RWPE2 (cell line): ENCODE data around the gene RNF150.

Experiments used
- ATAC-seq: fragments of 200-7000 bp; cut with Tn5 transposase; 3 replicates; pipeline ENCODE4 v1.9.1; 2021; ENCODE audit warnings: low read depth
- DNase-seq: peaks from one replicate; pipeline ENCODE4 v3.0.0-alpha.2; 2020; ENCODE audit warnings: low spot score
- H3K27ac ChIP-seq: fragments of 450-650 bp; 2 replicates; pipeline ENCODE4 v1.5.1; 2017; ENCODE audit warnings: mild to moderate bottlenecking; ENCODE audit not compliant: poor library complexity, severe bottlenecking
- H3K27me3 ChIP-seq: fragments of 250-450 bp; sonication (Bioruptor Pico); 2 replicates; pipeline ENCODE4 v1.5.1; 2021; ENCODE audit warnings: mild to moderate bottlenecking, moderate library complexity; ENCODE audit not compliant: insufficient read depth, poor library complexity, severe bottlenecking
- H3K36me3 ChIP-seq: fragments of 250-450 bp; sonication (Bioruptor Pico); 2 replicates; pipeline ENCODE4 v1.5.1; 2020; ENCODE audit warnings: low read depth, mild to moderate bottlenecking, moderate library complexity
- H3K4me1 ChIP-seq: fragments of 250-450 bp; sonication (Bioruptor Pico); 2 replicates; pipeline ENCODE4 v1.5.1; 2021; ENCODE audit warnings: mild to moderate bottlenecking, moderate library complexity; ENCODE audit not compliant: insufficient read depth, poor library complexity, severe bottlenecking
- H3K4me3 ChIP-seq: fragments of 250-450 bp; sonication (Bioruptor Pico); 2 replicates; pipeline ENCODE4 v1.5.1; 2021; ENCODE audit warnings: mild to moderate bottlenecking, moderate library complexity; ENCODE audit not compliant: severe bottlenecking
- H3K9me3 ChIP-seq: fragments of 250-450 bp; sonication (Bioruptor Pico); 2 replicates; pipeline ENCODE4 v1.5.1; 2021; ENCODE audit warnings: mild to moderate bottlenecking, moderate library complexity; ENCODE audit not compliant: severe bottlenecking
- TF ChIP-seq, protein P1 (sequence below): fragments of 450-650 bp; IDR thresholded peaks from one replicate; pipeline ENCODE4 v1.5.1; 2017; ENCODE audit warnings: mild to moderate bottlenecking, moderate library complexity; ENCODE audit not compliant: poor library complexity, severe bottlenecking

The RNF150 gene

DNA sequence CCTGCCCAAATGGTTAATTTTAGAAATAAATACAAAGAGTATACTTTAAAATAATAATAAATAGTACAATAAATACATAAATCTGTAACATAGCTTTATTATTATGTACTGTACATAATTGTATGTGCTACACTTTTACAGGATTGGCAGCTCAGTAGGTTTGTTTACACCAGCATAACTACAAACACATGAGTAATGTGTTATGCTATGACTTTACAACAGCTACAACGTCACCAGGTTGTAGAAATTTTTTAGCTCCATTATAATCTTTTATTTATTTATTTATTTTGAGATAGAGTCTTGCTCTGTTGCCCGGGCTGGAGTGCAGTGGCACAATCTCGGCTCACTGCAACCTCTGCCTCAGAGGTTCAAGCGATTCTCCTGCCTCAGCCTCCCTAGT is 31.8 kb downstream of the RNF150 start:
- no peaks in the 10 kb centered on the region for H3K9me3 ChIP-seq
- H3K4me3 ChIP-seq = no peak overlapping the region
- no peak overlapping the region for H3K27ac ChIP-seq
- DNase-seq (no peak), ATAC-seq (no peak)
- H3K27me3 ChIP-seq = no peaks in the 10 kb centered on the region
- TF ChIP-seq, protein P1, sequence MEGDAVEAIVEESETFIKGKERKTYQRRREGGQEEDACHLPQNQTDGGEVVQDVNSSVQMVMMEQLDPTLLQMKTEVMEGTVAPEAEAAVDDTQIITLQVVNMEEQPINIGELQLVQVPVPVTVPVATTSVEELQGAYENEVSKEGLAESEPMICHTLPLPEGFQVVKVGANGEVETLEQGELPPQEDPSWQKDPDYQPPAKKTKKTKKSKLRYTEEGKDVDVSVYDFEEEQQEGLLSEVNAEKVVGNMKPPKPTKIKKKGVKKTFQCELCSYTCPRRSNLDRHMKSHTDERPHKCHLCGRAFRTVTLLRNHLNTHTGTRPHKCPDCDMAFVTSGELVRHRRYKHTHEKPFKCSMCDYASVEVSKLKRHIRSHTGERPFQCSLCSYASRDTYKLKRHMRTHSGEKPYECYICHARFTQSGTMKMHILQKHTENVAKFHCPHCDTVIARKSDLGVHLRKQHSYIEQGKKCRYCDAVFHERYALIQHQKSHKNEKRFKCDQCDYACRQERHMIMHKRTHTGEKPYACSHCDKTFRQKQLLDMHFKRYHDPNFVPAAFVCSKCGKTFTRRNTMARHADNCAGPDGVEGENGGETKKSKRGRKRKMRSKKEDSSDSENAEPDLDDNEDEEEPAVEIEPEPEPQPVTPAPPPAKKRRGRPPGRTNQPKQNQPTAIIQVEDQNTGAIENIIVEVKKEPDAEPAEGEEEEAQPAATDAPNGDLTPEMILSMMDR = no peak
- no peaks in the 10 kb centered on the region for H3K36me3 ChIP-seq
- peaks cover 7% of the 10 kb centered on the region for H3K4me1 ChIP-seq

DNA sequence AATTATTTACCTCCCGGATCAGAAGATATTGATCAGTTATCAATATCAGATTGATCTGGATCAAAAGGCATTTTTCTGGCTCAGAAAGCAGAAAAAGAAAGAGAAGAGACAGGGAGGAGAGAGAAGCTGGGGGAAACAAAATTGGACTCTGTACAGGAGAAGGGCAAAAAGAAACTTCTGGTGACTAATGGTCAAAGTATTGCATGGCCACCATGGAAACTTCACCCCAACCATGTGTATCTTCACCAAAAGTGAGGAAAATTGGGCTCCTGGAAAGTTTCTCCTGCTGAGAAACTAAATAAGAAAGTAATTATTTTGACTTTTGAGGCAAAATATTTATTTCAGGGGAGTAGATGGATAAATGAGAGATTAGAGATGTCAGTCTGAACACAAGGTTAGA is 33.9 kb downstream of the RNF150 start:
- no peak overlapping the region for H3K4me3 ChIP-seq
- no peak for DNase-seq

DNA sequence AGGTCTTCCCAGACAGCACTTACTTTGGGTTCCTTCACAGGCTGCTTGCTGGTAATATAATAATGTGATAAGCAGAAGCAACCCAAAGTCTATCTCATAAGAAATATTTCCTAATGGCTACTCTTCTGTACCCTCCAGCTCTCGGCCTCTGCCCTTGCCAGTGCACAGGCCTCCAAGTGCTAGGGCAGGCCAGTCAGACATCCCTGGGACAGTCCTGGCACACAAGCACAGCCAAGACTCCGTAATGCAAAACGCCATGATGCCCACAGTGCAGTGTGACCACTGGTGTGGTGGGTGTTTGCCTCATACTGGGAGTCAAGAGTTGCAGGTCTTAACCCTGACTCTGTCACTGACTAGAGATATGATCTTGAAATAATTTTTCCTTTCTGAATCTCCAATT is 35.1 kb downstream of the RNF150 start:
- DNase-seq (no peak), ATAC-seq (no peak)
- Histone ChIP-seq H3K4me3 (no peak overlapping the region), H3K27me3 (no peaks in the 10 kb centered on the region), H3K4me1 (peaks cover 7% of the 10 kb centered on the region), H3K27ac (no peak overlapping the region), H3K9me3 (no peaks in the 10 kb centered on the region), H3K36me3 (no peaks in the 10 kb centered on the region)
- TF ChIP-seq, protein P1 = no peak

More for the DNA sequence above, 33.9 kb downstream of the RNF150 start:
- Histone ChIP-seq H3K27me3 (no peaks in the 10 kb centered on the region), H3K4me1 (peaks cover 7% of the 10 kb centered on the region), H3K9me3 (no peaks in the 10 kb centered on the region), H3K36me3 (no peaks in the 10 kb centered on the region), H3K27ac (no peak overlapping the region)
- TF ChIP-seq, protein P1 = no peak
- no peak for ATAC-seq

DNA sequence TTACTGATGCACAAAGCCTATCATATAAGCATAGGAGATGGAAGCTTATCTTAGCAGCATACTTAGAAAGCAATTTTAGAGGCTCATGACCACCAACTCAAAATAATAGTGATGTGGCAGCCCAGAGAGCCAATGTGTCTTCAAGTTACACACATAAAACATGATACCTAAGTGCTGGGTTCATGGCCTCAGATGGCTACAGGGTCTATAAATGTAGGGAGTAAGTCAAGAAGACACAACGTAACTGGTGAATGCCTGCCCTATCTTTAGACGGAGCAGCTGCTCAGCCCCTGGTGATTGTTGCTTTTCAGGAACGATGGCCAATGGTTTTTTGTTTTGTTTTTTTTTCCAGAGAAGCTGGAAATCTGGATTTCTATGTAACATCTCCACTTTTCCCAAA is 42.8 kb downstream of the RNF150 start:
- DNase-seq = no peak
- Histone ChIP-seq H3K36me3 (no peaks in the 10 kb centered on the region), H3K27ac (no peak overlapping the region), H3K9me3 (no peaks in the 10 kb centered on the region), H3K4me1 (no peaks in the 10 kb centered on the region), H3K4me3 (no peak overlapping the region), H3K27me3 (no peaks in the 10 kb centered on the region)
- ATAC-seq = no peak
- TF ChIP-seq, protein P1 = no peak

DNA sequence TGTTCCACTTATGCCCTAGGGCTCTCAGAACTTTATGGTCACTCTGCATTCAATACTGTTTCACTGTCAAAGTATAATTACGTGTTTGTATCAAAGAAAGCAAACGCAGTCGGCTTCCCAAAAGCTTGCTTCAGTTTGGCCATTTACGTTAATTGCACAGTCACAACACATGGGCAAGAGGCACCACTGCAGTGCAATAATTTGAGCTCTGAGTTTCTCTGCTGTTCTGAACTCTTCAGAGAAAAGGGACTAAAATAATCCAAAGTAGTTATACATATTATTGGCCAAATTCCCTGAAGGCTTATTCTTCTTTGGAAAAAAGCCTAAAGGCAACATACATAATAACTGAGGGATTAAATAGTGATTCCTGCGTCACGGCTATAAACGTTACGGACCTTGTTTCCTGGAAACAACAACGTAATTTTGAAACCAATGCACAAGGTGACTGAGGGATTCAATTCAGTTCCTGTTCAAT is 51.3 kb downstream of the RNF150 start:
- Histone ChIP-seq H3K36me3 (no peaks in the 10 kb centered on the region), H3K27me3 (no peaks in the 10 kb centered on the region), H3K27ac (no peak overlapping the region), H3K4me3 (no peak overlapping the region), H3K9me3 (no peaks in the 10 kb centered on the region), H3K4me1 (no peaks in the 10 kb centered on the region)
- TF ChIP-seq, protein P1 = no peak
- ATAC-seq = no peak
- DNase-seq = no peak
